ENCODE measurements around the gene VSTM4. TPM values are rescaled to one million over a fixed set of nuclear protein-coding genes. Genes with fewer than 3 reads are reported as not detected.

Gene VSTM4
- total and polyA plus RNA-seq, 2 experiments from 2014 or later: 9.0 to 10.2 TPM

DNA sequence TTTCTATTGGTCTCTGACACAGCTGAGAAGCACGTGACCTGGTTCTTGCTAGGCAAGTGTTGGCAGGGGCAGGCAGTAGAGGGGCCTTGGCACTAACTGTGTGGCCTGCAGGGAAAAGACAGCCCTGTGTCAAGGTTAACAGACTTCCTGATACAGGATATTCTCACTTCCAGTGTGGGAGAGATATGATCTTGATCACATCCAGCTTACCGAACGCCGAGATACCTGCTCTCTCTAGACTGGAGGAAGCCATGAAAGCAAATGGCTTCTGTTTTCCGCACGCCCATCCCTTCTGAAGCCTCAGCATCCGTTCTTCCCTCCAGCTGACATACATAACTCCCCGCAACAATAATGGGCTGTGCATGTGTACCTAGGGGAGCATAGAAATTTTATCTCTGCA lies 79.4 kb downstream of the VSTM4 start:
- H3K36me3 ChIP-seq (replicated peaks; ENCODE audit: insufficient read depth, low read depth): no peaks in the 10 kb centered on the region
- no peaks in the 10 kb centered on the region for H3K9me2 ChIP-seq (replicated peaks; ENCODE audit: insufficient read depth)
- H3K79me2 ChIP-seq: no peaks in the 10 kb centered on the region
- H3K4me3 ChIP-seq: no peak overlapping the region
- H3K9me3 ChIP-seq (ENCODE audit: low read depth): no peaks in the 10 kb centered on the region
- H3K27ac ChIP-seq: no peak overlapping the region
- no peaks in the 10 kb centered on the region for H3K27me3 ChIP-seq
- no peaks in the 10 kb centered on the region for H4K20me1 ChIP-seq (ENCODE audit: insufficient read depth, poor library complexity, severe bottlenecking)
- no peak overlapping the region for H3K4me2 ChIP-seq
- no peaks in the 10 kb centered on the region for H3K4me1 ChIP-seq (ENCODE audit: insufficient read depth)
- TF ChIP-seq, protein P1, sequence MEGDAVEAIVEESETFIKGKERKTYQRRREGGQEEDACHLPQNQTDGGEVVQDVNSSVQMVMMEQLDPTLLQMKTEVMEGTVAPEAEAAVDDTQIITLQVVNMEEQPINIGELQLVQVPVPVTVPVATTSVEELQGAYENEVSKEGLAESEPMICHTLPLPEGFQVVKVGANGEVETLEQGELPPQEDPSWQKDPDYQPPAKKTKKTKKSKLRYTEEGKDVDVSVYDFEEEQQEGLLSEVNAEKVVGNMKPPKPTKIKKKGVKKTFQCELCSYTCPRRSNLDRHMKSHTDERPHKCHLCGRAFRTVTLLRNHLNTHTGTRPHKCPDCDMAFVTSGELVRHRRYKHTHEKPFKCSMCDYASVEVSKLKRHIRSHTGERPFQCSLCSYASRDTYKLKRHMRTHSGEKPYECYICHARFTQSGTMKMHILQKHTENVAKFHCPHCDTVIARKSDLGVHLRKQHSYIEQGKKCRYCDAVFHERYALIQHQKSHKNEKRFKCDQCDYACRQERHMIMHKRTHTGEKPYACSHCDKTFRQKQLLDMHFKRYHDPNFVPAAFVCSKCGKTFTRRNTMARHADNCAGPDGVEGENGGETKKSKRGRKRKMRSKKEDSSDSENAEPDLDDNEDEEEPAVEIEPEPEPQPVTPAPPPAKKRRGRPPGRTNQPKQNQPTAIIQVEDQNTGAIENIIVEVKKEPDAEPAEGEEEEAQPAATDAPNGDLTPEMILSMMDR (IDR thresholded peaks at IDR 0.05; ENCODE audit: poor library complexity): no peak
- TF ChIP-seq EZH2phosphoT487 (IDR thresholded peaks at IDR 0.05; ENCODE audit: low read depth, severe bottlenecking, unreplicated experiment) (no peak), EZH2 (IDR thresholded peaks at IDR 0.05; ENCODE audit: borderline replicate concordance) (no peak)
- no peak for DNase-seq (ENCODE audit: low spot score)
- no peak overlapping the region for H2AFZ ChIP-seq
- 85% methylated on average over 8 of the region's 8 CpGs for WGBS (ENCODE audit: low lambda C conversion rate, missing lambda C conversion rate)

DNA sequence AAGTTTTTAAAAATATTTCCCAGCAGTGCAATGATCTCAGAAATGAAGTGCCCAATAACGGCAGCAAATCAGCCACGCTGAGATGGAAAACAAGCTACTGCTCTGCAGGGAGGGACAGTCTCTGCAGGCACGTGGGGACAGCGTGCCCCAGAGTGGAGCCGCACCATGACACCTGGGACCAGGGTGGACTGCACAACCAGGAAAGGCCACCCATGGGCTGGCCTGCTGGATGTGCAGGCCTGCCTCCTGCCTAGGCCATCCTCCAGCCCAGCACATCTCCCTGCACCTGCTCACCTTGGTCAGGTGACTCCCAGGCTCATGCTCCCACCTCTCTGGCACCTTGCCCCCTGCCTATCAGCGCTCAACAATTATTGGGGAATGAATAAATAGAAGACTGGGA lies 80.4 kb downstream of the VSTM4 start:
- H3K79me2 ChIP-seq: no peaks in the 10 kb centered on the region
- no peaks in the 10 kb centered on the region for H3K9me2 ChIP-seq (replicated peaks; ENCODE audit: insufficient read depth)
- DNase-seq (ENCODE audit: low spot score): no peak
- H3K9me3 ChIP-seq (ENCODE audit: low read depth): no peaks in the 10 kb centered on the region
- TF ChIP-seq EZH2phosphoT487 (IDR thresholded peaks at IDR 0.05; ENCODE audit: low read depth, severe bottlenecking, unreplicated experiment) (no peak), EZH2 (IDR thresholded peaks at IDR 0.05; ENCODE audit: borderline replicate concordance) (no peak)
- TF ChIP-seq, protein P1 (IDR thresholded peaks at IDR 0.05; ENCODE audit: poor library complexity): no peak
- H4K20me1 ChIP-seq (ENCODE audit: insufficient read depth, poor library complexity, severe bottlenecking): no peaks in the 10 kb centered on the region
- WGBS (ENCODE audit: low lambda C conversion rate, missing lambda C conversion rate): 91% methylated on average over 6 of the region's 6 CpGs
- H3K36me3 ChIP-seq (replicated peaks; ENCODE audit: insufficient read depth, low read depth): no peaks in the 10 kb centered on the region
- no peak overlapping the region for H3K27ac ChIP-seq
- no peaks in the 10 kb centered on the region for H3K27me3 ChIP-seq
- no peak overlapping the region for H2AFZ ChIP-seq
- no peak overlapping the region for H3K4me3 ChIP-seq
- no peaks in the 10 kb centered on the region for H3K4me1 ChIP-seq (ENCODE audit: insufficient read depth)
- no peak overlapping the region for H3K4me2 ChIP-seq

DNA sequence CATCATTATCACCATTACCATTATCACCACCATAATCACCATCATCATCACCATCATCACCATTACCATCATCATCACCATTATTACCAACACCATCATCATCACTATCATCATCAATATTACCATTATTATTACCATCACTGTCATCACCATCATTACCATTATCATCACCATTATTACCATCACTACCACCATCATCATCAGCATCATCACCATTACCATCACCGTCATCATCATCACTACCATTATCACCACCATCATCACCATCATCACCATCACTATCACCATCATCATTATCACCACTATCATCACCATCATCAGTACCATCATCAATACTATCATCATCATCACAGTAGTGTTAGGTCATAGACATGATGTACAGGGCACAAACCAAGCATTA lies 81.4 kb downstream of the VSTM4 start:
- H3K4me1 ChIP-seq (ENCODE audit: insufficient read depth): no peaks in the 10 kb centered on the region
- no peaks in the 10 kb centered on the region for H3K36me3 ChIP-seq (replicated peaks; ENCODE audit: insufficient read depth, low read depth)
- TF ChIP-seq EZH2phosphoT487 (IDR thresholded peaks at IDR 0.05; ENCODE audit: low read depth, severe bottlenecking, unreplicated experiment) (no peak), EZH2 (IDR thresholded peaks at IDR 0.05; ENCODE audit: borderline replicate concordance) (no peak)
- TF ChIP-seq, protein P1 (IDR thresholded peaks at IDR 0.05; ENCODE audit: poor library complexity): no peak
- no peaks in the 10 kb centered on the region for H3K9me3 ChIP-seq (ENCODE audit: low read depth)
- no peak overlapping the region for H3K4me2 ChIP-seq
- H4K20me1 ChIP-seq (ENCODE audit: insufficient read depth, poor library complexity, severe bottlenecking): no peaks in the 10 kb centered on the region
- 100% methylated on average over 1 of the region's 1 CpG for WGBS (ENCODE audit: low lambda C conversion rate, missing lambda C conversion rate)
- no peak overlapping the region for H2AFZ ChIP-seq
- no peak for DNase-seq (ENCODE audit: low spot score)
- no peak overlapping the region for H3K27ac ChIP-seq
- H3K27me3 ChIP-seq: no peaks in the 10 kb centered on the region
- H3K9me2 ChIP-seq (replicated peaks; ENCODE audit: insufficient read depth): no peaks in the 10 kb centered on the region
- H3K79me2 ChIP-seq: no peaks in the 10 kb centered on the region
- no peak overlapping the region for H3K4me3 ChIP-seq

DNA sequence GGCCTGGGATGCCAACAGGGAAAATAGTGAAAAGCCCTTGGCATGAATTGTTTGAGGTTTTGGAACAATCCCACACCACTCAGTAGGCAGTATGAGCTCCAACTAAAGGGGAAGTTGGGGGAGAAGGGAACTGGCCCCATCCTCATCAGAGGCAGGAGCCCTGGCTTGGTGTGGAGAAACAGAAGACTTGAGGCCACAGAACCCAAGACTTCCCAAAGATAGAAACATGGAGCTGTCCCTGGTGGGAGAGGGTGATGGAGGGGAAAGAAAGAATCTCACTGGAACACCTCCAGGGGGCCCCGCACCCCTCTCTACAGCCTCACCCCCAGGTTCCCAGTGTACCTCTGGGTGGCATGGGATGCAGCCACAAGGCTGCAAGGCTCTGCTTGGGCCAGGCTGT lies 85.7 kb downstream of the VSTM4 start:
- H3K79me2 ChIP-seq: no peaks in the 10 kb centered on the region
- no peaks in the 10 kb centered on the region for H3K9me2 ChIP-seq (replicated peaks; ENCODE audit: insufficient read depth)
- no peak overlapping the region for H2AFZ ChIP-seq
- no peak overlapping the region for H3K27ac ChIP-seq
- no peaks in the 10 kb centered on the region for H3K36me3 ChIP-seq (replicated peaks; ENCODE audit: insufficient read depth, low read depth)
- H3K9me3 ChIP-seq (ENCODE audit: low read depth): no peaks in the 10 kb centered on the region
- no peak for TF ChIP-seq EZH2phosphoT487 (IDR thresholded peaks at IDR 0.05; ENCODE audit: low read depth, severe bottlenecking, unreplicated experiment)
- no peak for TF ChIP-seq EZH2 (IDR thresholded peaks at IDR 0.05; ENCODE audit: borderline replicate concordance)
- TF ChIP-seq, protein P1 (IDR thresholded peaks at IDR 0.05; ENCODE audit: poor library complexity): no peak
- no peak overlapping the region for H3K4me3 ChIP-seq
- no peak overlapping the region for H3K4me2 ChIP-seq
- WGBS (ENCODE audit: low lambda C conversion rate, missing lambda C conversion rate): 92% methylated on average over 1 of the region's 1 CpG
- DNase-seq (ENCODE audit: low spot score): no peak
- H3K4me1 ChIP-seq (ENCODE audit: insufficient read depth): no peaks in the 10 kb centered on the region
- H4K20me1 ChIP-seq (ENCODE audit: insufficient read depth, poor library complexity, severe bottlenecking): no peaks in the 10 kb centered on the region
- no peaks in the 10 kb centered on the region for H3K27me3 ChIP-seq

Data from hepatocyte (in vitro differentiated cells).